WTC11 (cell line): ENCODE data around the gene TUBA4B. TPM values are rescaled to one million over a fixed set of nuclear protein-coding genes. Genes with fewer than 3 reads are reported as not detected.
"Not testable (repeated sequence)": the region's sequence is repeated elsewhere in the genome, so short reads cannot be mapped to it uniquely, and the experiment has no call there.

ENCODE experiments used
- ATAC-seq: fragments of 200-7000 bp; cut with Tn5 transposase; 2 replicates; pipeline ENCODE4 v1.10.0; 2021; ENCODE audit warnings: mild to moderate bottlenecking, moderate library complexity
- CTCF ChIA-PET: fragments of 300-600 bp; sonication (Branson Sonifier 250); formaldehyde crosslinking; loops from one replicate; lab custom pipeline; 2021; ENCODE audit warnings: antibody characterized with exemption; lab: Charles Lee
- POLR2A ChIA-PET: fragments of 350-600 bp; sonication (Branson Sonifier 250); formaldehyde crosslinking; loops from one replicate; lab custom pipeline; 2021; ENCODE audit warnings: antibody characterized with exemption; lab: Charles Lee
- DNase-seq: peaks from one replicate; pipeline ENCODE4 v3.0.0; 2021; ENCODE audit warnings: low spot score
- H3K27ac Mint-ChIP-seq: 2 replicates; pipeline ENCODE4 v1.8.0; 2021; ENCODE audit warnings: mixed read lengths
- H3K27me3 Mint-ChIP-seq: 2 replicates; pipeline ENCODE4 v1.8.0; 2021; ENCODE audit warnings: low read depth, mild to moderate bottlenecking, moderate library complexity, mixed read lengths
- H3K36me3 Mint-ChIP-seq: 2 replicates; pipeline ENCODE4 v1.8.0; 2021; ENCODE audit warnings: mixed read lengths
- H3K4me1 Mint-ChIP-seq: 2 replicates; pipeline ENCODE4 v1.8.0; 2022; ENCODE audit warnings: mixed read lengths
- H3K4me3 Mint-ChIP-seq: 2 replicates; pipeline ENCODE4 v1.8.0; 2021; ENCODE audit warnings: mild to moderate bottlenecking, moderate library complexity, mixed read lengths
- H3K9me3 Mint-ChIP-seq: 2 replicates; pipeline ENCODE4 v1.8.0; 2021; ENCODE audit warnings: mixed read lengths
- AFF4 ChIP-seq: sonication (generic); formaldehyde crosslinking; IDR thresholded peaks from 2 replicates; pipeline ENCODE4 v1.8.1; 2023; ENCODE audit warnings: mild to moderate bottlenecking, missing genetic modification reagents, borderline replicate concordance
- ATF6 ChIP-seq: sonication (generic); formaldehyde crosslinking; IDR thresholded peaks from 2 replicates; pipeline ENCODE4 v1.8.1; 2023; ENCODE audit warnings: mild to moderate bottlenecking, missing genetic modification reagents
- E2F1 ChIP-seq: sonication (generic); formaldehyde crosslinking; IDR thresholded peaks from 2 replicates; pipeline ENCODE4 v1.8.0; 2022; ENCODE audit warnings: mild to moderate bottlenecking, missing genetic modification reagents
- ESRRA ChIP-seq: sonication (generic); formaldehyde crosslinking; IDR thresholded peaks from 2 replicates; pipeline ENCODE4 v1.8.1; 2022; ENCODE audit warnings: mild to moderate bottlenecking, missing genetic modification reagents, borderline replicate concordance
- TCF7 ChIP-seq: sonication (generic); formaldehyde crosslinking; IDR thresholded peaks from 2 replicates; pipeline ENCODE4 v1.8.0; 2022; ENCODE audit warnings: mild to moderate bottlenecking, low read depth, missing genetic modification reagents, moderate library complexity
- USF1 ChIP-seq: sonication (generic); formaldehyde crosslinking; IDR thresholded peaks from 2 replicates; pipeline ENCODE4 v1.8.0; 2022; ENCODE audit warnings: mild to moderate bottlenecking, missing genetic modification reagents
- ZNF138 ChIP-seq: sonication (generic); formaldehyde crosslinking; conservative IDR thresholded peaks from 2 replicates; pipeline ENCODE4 v1.8.1; 2022; ENCODE audit warnings: mild to moderate bottlenecking, moderate library complexity, missing genetic modification reagents
- ZNF671 ChIP-seq: fragments of 250-450 bp; sonication (Bioruptor Pico); IDR thresholded peaks from 2 replicates; pipeline ENCODE4 v1.8.0; 2021; ENCODE audit warnings: mild to moderate bottlenecking
- total RNA-seq: library from RNA; stranded (reverse); gene quantifications from 3 replicates; pipeline ENCODE4 v1.2.3, GENCODE V29; 2021
- TF ChIP-seq, protein P1 (sequence below): sonication (generic); formaldehyde crosslinking; IDR thresholded peaks from 2 replicates; pipeline ENCODE4 v1.8.1; 2022; ENCODE audit warnings: missing genetic modification reagents, borderline replicate concordance
- TF ChIP-seq, protein P2 (sequence below): fragments of 200-600 bp; IDR thresholded peaks from 2 replicates; pipeline ENCODE4 v1.8.0; 2022; ENCODE audit warnings: antibody characterized with exemption
- TF ChIP-seq, protein P3 (sequence below): sonication (generic); formaldehyde crosslinking; IDR thresholded peaks from 2 replicates; pipeline ENCODE4 v1.8.1; 2023; ENCODE audit warnings: mild to moderate bottlenecking, missing genetic modification reagents
- TF ChIP-seq, protein P4 (sequence below): sonication (generic); formaldehyde crosslinking; IDR thresholded peaks from 2 replicates; pipeline ENCODE4 v1.8.0; 2022; ENCODE audit warnings: mild to moderate bottlenecking, missing genetic modification reagents
- TF ChIP-seq, protein P5 (sequence below): sonication (generic); formaldehyde crosslinking; IDR thresholded peaks from 2 replicates; pipeline ENCODE4 v1.8.0; 2022; ENCODE audit warnings: mild to moderate bottlenecking, missing genetic modification reagents

The TUBA4B gene
- total RNA-seq, 1 experiment from 2014 or later = 0.20 TPM

DNA sequence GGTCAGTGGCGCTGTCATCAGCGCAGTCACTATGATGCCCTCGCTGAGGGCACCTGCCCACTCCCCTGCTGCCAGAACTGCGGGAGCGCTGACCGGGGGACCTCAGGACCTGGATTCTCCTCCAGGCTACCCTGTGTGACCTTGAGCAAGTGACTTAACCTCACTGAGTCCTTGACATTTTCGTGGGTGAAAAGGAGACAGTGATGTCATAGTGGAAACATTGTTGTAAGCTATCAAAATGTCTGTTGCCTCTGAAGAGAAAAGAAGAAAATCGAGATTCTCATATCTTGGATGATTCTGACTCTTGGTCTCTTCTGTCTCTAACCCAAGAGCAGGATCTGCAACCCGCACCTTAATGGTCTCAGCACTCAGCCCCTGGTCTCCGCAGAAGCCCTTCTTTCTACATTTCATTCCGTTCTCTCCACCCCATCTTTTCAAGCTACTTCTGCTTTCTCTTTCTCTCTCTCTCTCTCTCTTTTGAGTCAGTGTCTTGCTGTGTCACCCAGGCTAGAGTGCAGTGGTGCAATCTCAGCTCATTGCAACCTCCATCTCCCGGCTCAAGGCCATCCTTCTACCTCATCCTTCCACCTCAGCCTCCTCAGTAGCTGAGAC is 1.7 kb downstream of the TUBA4B start (continued):
- TF ChIP-seq, protein P1, sequence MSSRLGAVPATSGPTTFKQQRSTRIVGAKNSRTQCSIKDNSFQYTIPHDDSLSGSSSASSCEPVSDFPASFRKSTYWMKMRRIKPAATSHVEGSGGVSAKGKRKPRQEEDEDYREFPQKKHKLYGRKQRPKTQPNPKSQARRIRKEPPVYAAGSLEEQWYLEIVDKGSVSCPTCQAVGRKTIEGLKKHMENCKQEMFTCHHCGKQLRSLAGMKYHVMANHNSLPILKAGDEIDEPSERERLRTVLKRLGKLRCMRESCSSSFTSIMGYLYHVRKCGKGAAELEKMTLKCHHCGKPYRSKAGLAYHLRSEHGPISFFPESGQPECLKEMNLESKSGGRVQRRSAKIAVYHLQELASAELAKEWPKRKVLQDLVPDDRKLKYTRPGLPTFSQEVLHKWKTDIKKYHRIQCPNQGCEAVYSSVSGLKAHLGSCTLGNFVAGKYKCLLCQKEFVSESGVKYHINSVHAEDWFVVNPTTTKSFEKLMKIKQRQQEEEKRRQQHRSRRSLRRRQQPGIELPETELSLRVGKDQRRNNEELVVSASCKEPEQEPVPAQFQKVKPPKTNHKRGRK = no peak
- TF ChIP-seq ATF6 (CRISPR knock-in tag) = no peak
- TF ChIP-seq, protein P2, sequence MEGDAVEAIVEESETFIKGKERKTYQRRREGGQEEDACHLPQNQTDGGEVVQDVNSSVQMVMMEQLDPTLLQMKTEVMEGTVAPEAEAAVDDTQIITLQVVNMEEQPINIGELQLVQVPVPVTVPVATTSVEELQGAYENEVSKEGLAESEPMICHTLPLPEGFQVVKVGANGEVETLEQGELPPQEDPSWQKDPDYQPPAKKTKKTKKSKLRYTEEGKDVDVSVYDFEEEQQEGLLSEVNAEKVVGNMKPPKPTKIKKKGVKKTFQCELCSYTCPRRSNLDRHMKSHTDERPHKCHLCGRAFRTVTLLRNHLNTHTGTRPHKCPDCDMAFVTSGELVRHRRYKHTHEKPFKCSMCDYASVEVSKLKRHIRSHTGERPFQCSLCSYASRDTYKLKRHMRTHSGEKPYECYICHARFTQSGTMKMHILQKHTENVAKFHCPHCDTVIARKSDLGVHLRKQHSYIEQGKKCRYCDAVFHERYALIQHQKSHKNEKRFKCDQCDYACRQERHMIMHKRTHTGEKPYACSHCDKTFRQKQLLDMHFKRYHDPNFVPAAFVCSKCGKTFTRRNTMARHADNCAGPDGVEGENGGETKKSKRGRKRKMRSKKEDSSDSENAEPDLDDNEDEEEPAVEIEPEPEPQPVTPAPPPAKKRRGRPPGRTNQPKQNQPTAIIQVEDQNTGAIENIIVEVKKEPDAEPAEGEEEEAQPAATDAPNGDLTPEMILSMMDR = no peak
- TF ChIP-seq ESRRA = no peak
- TF ChIP-seq USF1 = no peak
- no peak for TF ChIP-seq ZNF138

GRCh38 chr2:219258942-219259341 is 5.9 kb downstream of the TUBA4B start:
- not testable (repeated sequence) for ATAC-seq
- POLR2A ChIA-PET = interaction anchor here (1.2 kb wide), 1 partner anchor 41 kb away, joined by 5 read pairs; no protein-coding TSS in a partner anchor

GRCh38 chr2:219261024-219261855 is 8.2 kb downstream of the TUBA4B start:
- Mint-ChIP-seq H3K27ac (no peak overlapping the region), H3K36me3 (no peaks in the 10 kb centered on the region), H3K4me1 (no peaks in the 10 kb centered on the region), H3K27me3 (peaks cover 56% of the 10 kb centered on the region), H3K4me3 (no peak overlapping the region), H3K9me3 (no peaks in the 10 kb centered on the region)
- ChIA-PET POLR2A (interaction anchor here (0.5 kb wide), 1 partner anchor 31 kb away, joined by 3 read pairs; no protein-coding TSS in a partner anchor), CTCF (interaction anchor here (0.9 to 1.9 kb wide), 6 partner anchors 12 to 231 kb away, joined by 3 to 12 read pairs (median 4); partner anchors contain the start of genes CNPPD1 and DNAJB2)
- no peak for TF ChIP-seq E2F1 (CRISPR knock-in tag)
- TF ChIP-seq, protein P3, sequence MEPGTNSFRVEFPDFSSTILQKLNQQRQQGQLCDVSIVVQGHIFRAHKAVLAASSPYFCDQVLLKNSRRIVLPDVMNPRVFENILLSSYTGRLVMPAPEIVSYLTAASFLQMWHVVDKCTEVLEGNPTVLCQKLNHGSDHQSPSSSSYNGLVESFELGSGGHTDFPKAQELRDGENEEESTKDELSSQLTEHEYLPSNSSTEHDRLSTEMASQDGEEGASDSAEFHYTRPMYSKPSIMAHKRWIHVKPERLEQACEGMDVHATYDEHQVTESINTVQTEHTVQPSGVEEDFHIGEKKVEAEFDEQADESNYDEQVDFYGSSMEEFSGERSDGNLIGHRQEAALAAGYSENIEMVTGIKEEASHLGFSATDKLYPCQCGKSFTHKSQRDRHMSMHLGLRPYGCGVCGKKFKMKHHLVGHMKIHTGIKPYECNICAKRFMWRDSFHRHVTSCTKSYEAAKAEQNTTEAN (CRISPR knock-in tag) = no peak
- TF ChIP-seq TCF7 (CRISPR knock-in tag) = no peak
- TF ChIP-seq, protein P4, sequence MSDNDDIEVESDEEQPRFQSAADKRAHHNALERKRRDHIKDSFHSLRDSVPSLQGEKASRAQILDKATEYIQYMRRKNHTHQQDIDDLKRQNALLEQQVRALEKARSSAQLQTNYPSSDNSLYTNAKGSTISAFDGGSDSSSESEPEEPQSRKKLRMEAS (CRISPR knock-in tag) = no peak
- TF ChIP-seq AFF4 (CRISPR knock-in tag) = no peak
- no peak for TF ChIP-seq ZNF671 (CRISPR knock-in tag)
- TF ChIP-seq, protein P5, sequence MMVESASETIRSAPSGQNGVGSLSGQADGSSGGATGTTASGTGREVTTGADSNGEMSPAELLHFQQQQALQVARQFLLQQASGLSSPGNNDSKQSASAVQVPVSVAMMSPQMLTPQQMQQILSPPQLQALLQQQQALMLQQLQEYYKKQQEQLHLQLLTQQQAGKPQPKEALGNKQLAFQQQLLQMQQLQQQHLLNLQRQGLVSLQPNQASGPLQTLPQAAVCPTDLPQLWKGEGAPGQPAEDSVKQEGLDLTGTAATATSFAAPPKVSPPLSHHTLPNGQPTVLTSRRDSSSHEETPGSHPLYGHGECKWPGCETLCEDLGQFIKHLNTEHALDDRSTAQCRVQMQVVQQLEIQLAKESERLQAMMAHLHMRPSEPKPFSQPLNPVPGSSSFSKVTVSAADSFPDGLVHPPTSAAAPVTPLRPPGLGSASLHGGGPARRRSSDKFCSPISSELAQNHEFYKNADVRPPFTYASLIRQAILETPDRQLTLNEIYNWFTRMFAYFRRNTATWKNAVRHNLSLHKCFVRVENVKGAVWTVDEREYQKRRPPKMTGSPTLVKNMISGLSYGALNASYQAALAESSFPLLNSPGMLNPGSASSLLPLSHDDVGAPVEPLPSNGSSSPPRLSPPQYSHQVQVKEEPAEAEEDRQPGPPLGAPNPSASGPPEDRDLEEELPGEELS (CRISPR knock-in tag) = no peak
- no peak for ATAC-seq
- no peak for DNase-seq

More at GRCh38 chr2:219258942-219259341, 5.9 kb downstream of the TUBA4B start:
- H3K4me1 Mint-ChIP-seq, H3K36me3 Mint-ChIP-seq, H3K4me3 Mint-ChIP-seq, H3K9me3 Mint-ChIP-seq, DNase-seq, H3K27ac Mint-ChIP-seq: not testable (repeated sequence)
- peaks cover 75% of the 10 kb centered on the region for H3K27me3 Mint-ChIP-seq
- CTCF ChIA-PET = interaction anchor here (1.0 kb wide), 1 partner anchor 19 kb away, joined by 4 read pairs; the partner anchor contains the start of gene DNAJB2
